ENCODE measurements around the gene CAMSAP1. TPM values are rescaled to one million over a fixed set of nuclear protein-coding genes. Genes with fewer than 3 reads are reported as not detected.

The CAMSAP1 gene
- total and polyA plus RNA-seq, 9 of the 15 experiments (the other 6 are each of a cell fraction or from before 2014, with no cell fraction given): 1.5 to 28.8 (median 14.3) TPM

DNA sequence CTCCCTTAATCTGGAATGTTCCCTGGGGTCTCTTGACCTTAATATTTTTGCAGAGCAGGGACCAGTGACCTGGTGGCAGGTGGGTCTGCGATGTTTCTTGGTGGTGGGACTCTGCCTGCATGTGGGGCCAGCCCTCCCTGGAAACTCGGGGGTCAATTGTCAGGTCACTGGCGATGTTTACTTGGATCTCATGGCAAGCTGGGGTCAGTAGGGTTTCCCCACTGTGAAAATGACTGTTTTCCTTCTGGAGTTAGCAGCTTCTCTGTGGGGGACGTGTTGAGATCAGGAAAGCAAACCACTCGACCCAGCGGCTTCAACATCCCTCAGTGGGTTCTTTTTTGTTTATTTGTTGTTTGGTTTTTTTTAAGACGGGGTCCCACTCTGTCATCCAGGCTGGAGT, 131.4 kb downstream of the CAMSAP1 start:
- Histone ChIP-seq H3K9ac (ENCODE audit: insufficient read depth in 1 of 2, low read depth in 2 of 2, low read length in 2 of 2) (no peak overlapping the region), H3K4me1 (replicated peaks in 1 of 2; ENCODE audit: control insufficient read depth in 2 of 2, insufficient read depth in 2 of 2, low read length in 2 of 2) (peaks cover 0 to 48% of the 10 kb centered on the region in 2 experiments; a peak in 2 of 5 replicates), H3K9me1 (ENCODE audit: control insufficient read depth, insufficient read depth, low read length) (peaks cover 6% of the 10 kb centered on the region), H4K20me1 (replicated peaks; ENCODE audit: control insufficient read depth, insufficient read depth, low read length) (peaks cover 29% of the 10 kb centered on the region), H3K9me3 (replicated peaks; ENCODE audit: control insufficient read depth, insufficient read depth, low read depth, low read length) (no peaks in the 10 kb centered on the region), H3K36me3 (ENCODE audit: control insufficient read depth, insufficient read depth, low read length) (no peaks in the 10 kb centered on the region), H2AFZ (ENCODE audit: low read depth, low read length) (no peak overlapping the region), H3K79me2 (ENCODE audit: control insufficient read depth, insufficient read depth, low read length) (no peaks in the 10 kb centered on the region), H3K4me2 (ENCODE audit: insufficient read depth, low read length) (no peak overlapping the region), H3K27me3 (ENCODE audit: control insufficient read depth in 2 of 2, insufficient read depth in 2 of 2, low read length in 2 of 2) (peaks cover 18 to 83% of the 10 kb centered on the region in 2 experiments; a peak in 4 of 5 replicates), H3K4me3 (no peak overlapping the region), H3K27ac (ENCODE audit: extremely low read depth, low read depth, low read length) (no peak overlapping the region)
- BruUV-seq (replicated peaks): no TSS peak
- in situ Hi-C loops (cut with MboI): no loop called here
- ChIA-PET CTCF (ENCODE audit: low intra/inter-chr PET ratio) (no interaction called here), POLR2A (interaction anchor here (0.6 kb wide), 1 partner anchor 103 kb away, joined by 3 read pairs; no protein-coding TSS in a partner anchor)
- 0% methylated on average over 7 of the region's 7 CpGs for WGBS (ENCODE audit: insufficient coverage, low coverage, missing lambda C conversion rate)
- intact Hi-C loops (cut with micrococcal nuclease): no loop called here
- FAIRE-seq (no peak), DNase-seq (ENCODE audit: extremely low read depth in 1 of 4, low spot score in 3 of 4) (no peak), ATAC-seq (no peak)
- TF ChIP-seq, protein P1, sequence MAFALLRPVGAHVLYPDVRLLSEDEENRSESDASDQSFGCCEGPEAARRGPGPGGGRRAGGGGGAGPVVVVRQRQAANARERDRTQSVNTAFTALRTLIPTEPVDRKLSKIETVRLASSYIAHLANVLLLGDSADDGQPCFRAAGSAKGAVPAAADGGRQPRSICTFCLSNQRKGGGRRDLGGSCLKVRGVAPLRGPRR (CRISPR knock-in tag; IDR thresholded peaks at IDR 0.05): no peak
- TF ChIP-seq, protein P2, sequence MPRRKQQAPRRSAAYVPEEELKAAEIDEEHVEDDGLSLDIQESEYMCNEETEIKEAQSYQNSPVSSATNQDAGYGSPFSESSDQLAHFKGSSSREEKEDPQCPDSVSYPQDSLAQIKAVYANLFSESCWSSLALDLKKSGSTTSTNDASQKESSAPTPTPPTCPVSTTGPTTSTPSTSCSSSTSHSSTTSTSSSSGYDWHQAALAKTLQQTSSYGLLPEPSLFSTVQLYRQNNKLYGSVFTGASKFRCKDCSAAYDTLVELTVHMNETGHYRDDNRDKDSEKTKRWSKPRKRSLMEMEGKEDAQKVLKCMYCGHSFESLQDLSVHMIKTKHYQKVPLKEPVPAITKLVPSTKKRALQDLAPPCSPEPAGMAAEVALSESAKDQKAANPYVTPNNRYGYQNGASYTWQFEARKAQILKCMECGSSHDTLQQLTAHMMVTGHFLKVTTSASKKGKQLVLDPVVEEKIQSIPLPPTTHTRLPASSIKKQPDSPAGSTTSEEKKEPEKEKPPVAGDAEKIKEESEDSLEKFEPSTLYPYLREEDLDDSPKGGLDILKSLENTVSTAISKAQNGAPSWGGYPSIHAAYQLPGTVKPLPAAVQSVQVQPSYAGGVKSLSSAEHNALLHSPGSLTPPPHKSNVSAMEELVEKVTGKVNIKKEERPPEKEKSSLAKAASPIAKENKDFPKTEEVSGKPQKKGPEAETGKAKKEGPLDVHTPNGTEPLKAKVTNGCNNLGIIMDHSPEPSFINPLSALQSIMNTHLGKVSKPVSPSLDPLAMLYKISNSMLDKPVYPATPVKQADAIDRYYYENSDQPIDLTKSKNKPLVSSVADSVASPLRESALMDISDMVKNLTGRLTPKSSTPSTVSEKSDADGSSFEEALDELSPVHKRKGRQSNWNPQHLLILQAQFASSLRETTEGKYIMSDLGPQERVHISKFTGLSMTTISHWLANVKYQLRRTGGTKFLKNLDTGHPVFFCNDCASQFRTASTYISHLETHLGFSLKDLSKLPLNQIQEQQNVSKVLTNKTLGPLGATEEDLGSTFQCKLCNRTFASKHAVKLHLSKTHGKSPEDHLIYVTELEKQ (CRISPR knock-in tag; IDR thresholded peaks at IDR 0.05): no peak
- no peak for TF ChIP-seq ZNF79 (CRISPR knock-in tag; IDR thresholded peaks at IDR 0.05; ENCODE audit: low read depth)
- TF ChIP-seq NR2F6 (CRISPR knock-in tag; IDR thresholded peaks at IDR 0.05): no peak
- TF ChIP-seq, protein P3, sequence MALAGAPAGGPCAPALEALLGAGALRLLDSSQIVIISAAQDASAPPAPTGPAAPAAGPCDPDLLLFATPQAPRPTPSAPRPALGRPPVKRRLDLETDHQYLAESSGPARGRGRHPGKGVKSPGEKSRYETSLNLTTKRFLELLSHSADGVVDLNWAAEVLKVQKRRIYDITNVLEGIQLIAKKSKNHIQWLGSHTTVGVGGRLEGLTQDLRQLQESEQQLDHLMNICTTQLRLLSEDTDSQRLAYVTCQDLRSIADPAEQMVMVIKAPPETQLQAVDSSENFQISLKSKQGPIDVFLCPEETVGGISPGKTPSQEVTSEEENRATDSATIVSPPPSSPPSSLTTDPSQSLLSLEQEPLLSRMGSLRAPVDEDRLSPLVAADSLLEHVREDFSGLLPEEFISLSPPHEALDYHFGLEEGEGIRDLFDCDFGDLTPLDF (CRISPR knock-in tag; IDR thresholded peaks at IDR 0.05): no peak
- TF ChIP-seq, protein P4, sequence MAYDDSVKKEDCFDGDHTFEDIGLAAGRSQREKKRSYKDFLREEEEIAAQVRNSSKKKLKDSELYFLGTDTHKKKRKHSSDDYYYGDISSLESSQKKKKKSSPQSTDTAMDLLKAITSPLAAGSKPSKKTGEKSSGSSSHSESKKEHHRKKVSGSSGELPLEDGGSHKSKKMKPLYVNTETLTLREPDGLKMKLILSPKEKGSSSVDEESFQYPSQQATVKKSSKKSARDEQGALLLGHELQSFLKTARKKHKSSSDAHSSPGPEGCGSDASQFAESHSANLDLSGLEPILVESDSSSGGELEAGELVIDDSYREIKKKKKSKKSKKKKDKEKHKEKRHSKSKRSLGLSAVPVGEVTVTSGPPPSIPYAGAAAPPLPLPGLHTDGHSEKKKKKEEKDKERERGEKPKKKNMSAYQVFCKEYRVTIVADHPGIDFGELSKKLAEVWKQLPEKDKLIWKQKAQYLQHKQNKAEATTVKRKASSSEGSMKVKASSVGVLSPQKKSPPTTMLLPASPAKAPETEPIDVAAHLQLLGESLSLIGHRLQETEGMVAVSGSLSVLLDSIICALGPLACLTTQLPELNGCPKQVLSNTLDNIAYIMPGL (CRISPR knock-in tag; IDR thresholded peaks at IDR 0.05): no peak
- TF ChIP-seq, protein P5, sequence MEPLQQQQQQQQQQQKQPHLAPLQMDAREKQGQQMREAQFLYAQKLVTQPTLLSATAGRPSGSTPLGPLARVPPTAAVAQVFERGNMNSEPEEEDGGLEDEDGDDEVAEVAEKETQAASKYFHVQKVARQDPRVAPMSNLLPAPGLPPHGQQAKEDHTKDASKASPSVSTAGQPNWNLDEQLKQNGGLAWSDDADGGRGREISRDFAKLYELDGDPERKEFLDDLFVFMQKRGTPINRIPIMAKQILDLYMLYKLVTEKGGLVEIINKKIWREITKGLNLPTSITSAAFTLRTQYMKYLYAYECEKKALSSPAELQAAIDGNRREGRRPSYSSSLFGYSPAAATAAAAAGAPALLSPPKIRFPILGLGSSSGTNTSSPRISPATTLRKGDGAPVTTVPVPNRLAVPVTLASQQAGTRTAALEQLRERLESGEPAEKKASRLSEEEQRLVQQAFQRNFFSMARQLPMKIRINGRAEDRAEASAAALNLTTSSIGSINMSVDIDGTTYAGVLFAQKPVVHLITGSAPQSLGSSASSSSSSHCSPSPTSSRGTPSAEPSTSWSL (CRISPR knock-in tag; IDR thresholded peaks at IDR 0.05; ENCODE audit: borderline replicate concordance): no peak
- TF ChIP-seq, protein P6, sequence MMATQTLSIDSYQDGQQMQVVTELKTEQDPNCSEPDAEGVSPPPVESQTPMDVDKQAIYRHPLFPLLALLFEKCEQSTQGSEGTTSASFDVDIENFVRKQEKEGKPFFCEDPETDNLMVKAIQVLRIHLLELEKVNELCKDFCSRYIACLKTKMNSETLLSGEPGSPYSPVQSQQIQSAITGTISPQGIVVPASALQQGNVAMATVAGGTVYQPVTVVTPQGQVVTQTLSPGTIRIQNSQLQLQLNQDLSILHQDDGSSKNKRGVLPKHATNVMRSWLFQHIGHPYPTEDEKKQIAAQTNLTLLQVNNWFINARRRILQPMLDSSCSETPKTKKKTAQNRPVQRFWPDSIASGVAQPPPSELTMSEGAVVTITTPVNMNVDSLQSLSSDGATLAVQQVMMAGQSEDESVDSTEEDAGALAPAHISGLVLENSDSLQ (IDR thresholded peaks at IDR 0.05): no peak
- TF ChIP-seq, protein P7, sequence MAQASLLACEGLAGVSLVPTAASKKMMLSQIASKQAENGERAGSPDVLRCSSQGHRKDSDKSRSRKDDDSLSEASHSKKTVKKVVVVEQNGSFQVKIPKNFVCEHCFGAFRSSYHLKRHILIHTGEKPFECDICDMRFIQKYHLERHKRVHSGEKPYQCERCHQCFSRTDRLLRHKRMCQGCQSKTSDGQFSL (CRISPR knock-in tag; IDR thresholded peaks at IDR 0.05): no peak
- TF ChIP-seq, protein P7 (tag; IDR thresholded peaks at IDR 0.05): no peak
- no peak for TF ChIP-seq ZNF347 (CRISPR knock-in tag; IDR thresholded peaks at IDR 0.05; ENCODE audit: low read depth)
